Calu3 (cell line): ENCODE data around the gene GNB1. TPM values are rescaled to one million over a fixed set of nuclear protein-coding genes. Genes with fewer than 3 reads are reported as not detected.
A peak's percentile ranks its signal among the peaks of the same experiment; 100 is the strongest.
"Not testable (repeated sequence)": the region's sequence is repeated elsewhere in the genome, so short reads cannot be mapped to it uniquely, and the experiment has no call there.

ENCODE experiments used
- BruUV-seq: library from RNA; stranded (reverse); fragments of 400-500 nt; replicated peaks from 2 replicates; lab custom pipeline; 2021; lab: Mats Ljungman, UMichigan
- CTCF ChIA-PET: fragments of 300-600 bp; sonication (Branson Sonifier 250); formaldehyde crosslinking; loops from one replicate; lab custom pipeline; 2022; ENCODE audit warnings: antibody characterized with exemption; lab: Charles Lee
- DNase-seq: peaks from one replicate; pipeline ENCODE4 v3.0.0; 2022
- H3K27ac Mint-ChIP-seq: one replicate; pipeline ENCODE4 v1.8.0; 2022; ENCODE audit warnings: mixed read lengths; ENCODE audit not compliant: unreplicated experiment
- H3K27me3 Mint-ChIP-seq: one replicate; pipeline ENCODE4 v1.8.0; 2022; ENCODE audit warnings: mixed read lengths; ENCODE audit not compliant: unreplicated experiment
- H3K36me3 Mint-ChIP-seq: one replicate; pipeline ENCODE4 v1.8.0; 2022; ENCODE audit warnings: mild to moderate bottlenecking, moderate library complexity, mixed read lengths; ENCODE audit not compliant: insufficient read depth, unreplicated experiment
- H3K4me1 Mint-ChIP-seq: one replicate; pipeline ENCODE4 v1.8.0; 2022; ENCODE audit warnings: mild to moderate bottlenecking, low read depth, mixed read lengths; ENCODE audit not compliant: unreplicated experiment
- H3K4me3 Mint-ChIP-seq: one replicate; pipeline ENCODE4 v1.8.0; 2022; ENCODE audit warnings: mild to moderate bottlenecking, low read depth, moderate library complexity, mixed read lengths; ENCODE audit not compliant: unreplicated experiment
- H3K9me3 Mint-ChIP-seq: one replicate; pipeline ENCODE4 v1.8.0; 2022; ENCODE audit warnings: low read depth, mixed read lengths; ENCODE audit not compliant: unreplicated experiment
- intact Hi-C: fragments of 100-400 bp; cut with micrococcal nuclease; formaldehyde crosslinking; loops from one replicate; pipeline ENCODE4 v1.10.0; 2022; ENCODE audit not compliant: unreplicated experiment
- total RNA-seq: library from RNA; stranded (reverse); gene quantifications from 2 replicates; pipeline ENCODE4 v1.2.3, GENCODE V29; 2022
- TF ChIP-seq, protein P1 (sequence below): fragments of 200-600 bp; IDR thresholded peaks from one replicate; pipeline ENCODE4 v1.8.0; 2022; ENCODE audit warnings: antibody characterized with exemption; ENCODE audit not compliant: unreplicated experiment

Gene GNB1
- total RNA-seq, 1 experiment from 2014 or later = 252 TPM

DNA sequence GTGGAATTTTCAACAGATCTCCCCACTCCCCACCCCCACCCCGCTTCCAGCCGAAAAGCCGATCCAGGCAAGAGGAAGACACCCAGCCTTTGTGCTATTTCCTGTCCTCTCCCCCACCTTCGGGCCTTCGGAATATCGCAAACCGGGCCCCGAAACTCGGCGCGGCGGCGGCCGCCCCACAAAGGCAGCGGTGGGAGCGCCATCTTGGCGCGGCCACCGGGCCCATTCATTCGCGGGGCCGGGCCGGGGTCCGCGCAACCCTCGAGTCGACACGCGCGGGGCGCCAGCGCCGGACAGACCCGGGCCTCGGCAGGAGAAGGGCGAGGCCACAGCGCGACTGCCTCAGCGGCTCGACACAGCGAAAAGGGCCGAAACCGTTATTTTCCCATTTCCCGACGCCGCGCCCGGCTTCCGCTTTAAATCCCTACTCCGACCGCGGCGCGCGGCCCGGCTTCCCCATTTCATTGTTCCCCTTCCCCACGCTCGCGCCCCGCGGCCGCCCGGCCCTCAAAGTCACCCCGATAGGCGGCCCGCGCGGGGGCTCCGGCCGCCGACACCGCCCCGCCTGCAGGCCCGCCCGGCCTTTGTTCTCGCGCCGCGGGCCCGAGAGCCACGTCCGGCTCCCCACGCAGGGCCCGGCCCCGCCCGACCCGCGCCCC is 911 bp downstream of the GNB1 start:
- intact Hi-C loops = no loop called here
- H3K27me3 Mint-ChIP-seq = no peaks in the 10 kb centered on the region
- CTCF ChIA-PET = interaction anchor here (0.6 kb wide), 1 partner anchor 245 kb away, joined by 3 read pairs; no protein-coding TSS in a partner anchor
- no TSS peak for BruUV-seq
- H3K9me3 Mint-ChIP-seq = no peaks in the 10 kb centered on the region
- H3K27ac Mint-ChIP-seq = no peak overlapping the region
- DNase-seq = peak; percentile 21
- TF ChIP-seq, protein P1, sequence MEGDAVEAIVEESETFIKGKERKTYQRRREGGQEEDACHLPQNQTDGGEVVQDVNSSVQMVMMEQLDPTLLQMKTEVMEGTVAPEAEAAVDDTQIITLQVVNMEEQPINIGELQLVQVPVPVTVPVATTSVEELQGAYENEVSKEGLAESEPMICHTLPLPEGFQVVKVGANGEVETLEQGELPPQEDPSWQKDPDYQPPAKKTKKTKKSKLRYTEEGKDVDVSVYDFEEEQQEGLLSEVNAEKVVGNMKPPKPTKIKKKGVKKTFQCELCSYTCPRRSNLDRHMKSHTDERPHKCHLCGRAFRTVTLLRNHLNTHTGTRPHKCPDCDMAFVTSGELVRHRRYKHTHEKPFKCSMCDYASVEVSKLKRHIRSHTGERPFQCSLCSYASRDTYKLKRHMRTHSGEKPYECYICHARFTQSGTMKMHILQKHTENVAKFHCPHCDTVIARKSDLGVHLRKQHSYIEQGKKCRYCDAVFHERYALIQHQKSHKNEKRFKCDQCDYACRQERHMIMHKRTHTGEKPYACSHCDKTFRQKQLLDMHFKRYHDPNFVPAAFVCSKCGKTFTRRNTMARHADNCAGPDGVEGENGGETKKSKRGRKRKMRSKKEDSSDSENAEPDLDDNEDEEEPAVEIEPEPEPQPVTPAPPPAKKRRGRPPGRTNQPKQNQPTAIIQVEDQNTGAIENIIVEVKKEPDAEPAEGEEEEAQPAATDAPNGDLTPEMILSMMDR = no peak
- peaks cover 39% of the 10 kb centered on the region for H3K36me3 Mint-ChIP-seq
- peak overlapping the region; percentile 79 for H3K4me3 Mint-ChIP-seq
- H3K4me1 Mint-ChIP-seq = peaks cover 16% of the 10 kb centered on the region

DNA sequence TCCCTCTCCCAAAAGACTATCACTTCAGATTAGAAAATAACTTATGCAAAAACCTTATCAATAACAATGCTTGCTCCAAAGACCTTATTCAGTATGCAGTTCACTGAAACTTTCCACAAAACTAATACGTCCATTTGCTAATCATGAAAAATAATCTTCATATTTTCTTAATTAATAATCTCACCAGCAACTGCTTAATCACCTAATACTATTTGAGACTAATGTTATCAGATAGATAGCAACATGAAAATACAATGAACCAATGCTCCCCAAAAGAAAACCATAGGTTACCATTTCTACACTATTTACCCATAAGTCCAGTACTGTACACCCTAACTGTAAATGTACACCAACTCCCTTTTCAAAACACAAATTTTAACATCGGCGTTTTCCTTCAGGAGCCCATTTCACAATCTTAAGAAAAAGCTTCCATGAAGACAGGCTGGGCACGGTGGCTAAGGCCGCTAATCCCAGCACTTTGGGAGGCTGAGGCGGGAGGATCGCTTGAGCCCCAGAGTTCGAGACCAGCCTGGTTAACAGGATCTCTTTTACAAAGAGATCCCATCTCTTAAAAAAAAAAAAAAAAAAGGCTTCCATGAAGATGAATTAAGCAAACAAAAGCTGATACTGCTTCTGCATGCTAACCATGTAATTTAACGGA is 1.7 kb downstream of the GNB1 start:
- CTCF ChIA-PET = interaction anchor here (0.6 kb wide), 1 partner anchor 246 kb away, joined by 3 read pairs; no protein-coding TSS in a partner anchor
- TF ChIP-seq, protein P1 = no peak
- peak overlapping the region; percentile 79 for H3K4me3 Mint-ChIP-seq
- BruUV-seq = TSS peak; percentile 42
- no peak for DNase-seq
- peaks cover 33% of the 10 kb centered on the region for H3K36me3 Mint-ChIP-seq
- no peak overlapping the region for H3K27ac Mint-ChIP-seq
- H3K27me3 Mint-ChIP-seq = no peaks in the 10 kb centered on the region
- H3K4me1 Mint-ChIP-seq = peaks cover 11% of the 10 kb centered on the region
- intact Hi-C loops = no loop called here
- no peaks in the 10 kb centered on the region for H3K9me3 Mint-ChIP-seq

DNA sequence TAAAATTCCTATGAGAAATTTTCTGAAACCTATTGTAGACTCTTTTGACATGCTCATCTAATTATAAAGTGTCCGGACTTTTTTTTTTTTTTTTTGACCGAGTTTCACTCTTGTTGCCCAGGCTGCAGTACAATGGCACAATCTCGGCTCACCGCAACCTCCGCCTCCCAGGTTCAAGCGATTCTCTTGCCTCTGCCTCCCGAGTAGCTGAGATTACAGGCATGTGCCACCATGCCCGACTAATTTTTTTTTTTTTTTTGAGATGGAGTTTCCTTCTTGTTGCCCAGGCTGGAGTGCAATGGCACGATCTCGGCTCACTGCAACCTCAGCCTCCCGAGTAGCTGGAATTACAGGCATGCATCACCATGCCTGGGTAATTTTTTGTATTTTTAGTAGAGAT is 7.0 kb downstream of the GNB1 start:
- peaks cover 17% of the 10 kb centered on the region for H3K36me3 Mint-ChIP-seq
- H3K27me3 Mint-ChIP-seq, H3K9me3 Mint-ChIP-seq, intact Hi-C loops, H3K4me3 Mint-ChIP-seq, DNase-seq, BruUV-seq, H3K27ac Mint-ChIP-seq, CTCF ChIA-PET: not testable (repeated sequence)
- peaks cover 12% of the 10 kb centered on the region for H3K4me1 Mint-ChIP-seq

DNA sequence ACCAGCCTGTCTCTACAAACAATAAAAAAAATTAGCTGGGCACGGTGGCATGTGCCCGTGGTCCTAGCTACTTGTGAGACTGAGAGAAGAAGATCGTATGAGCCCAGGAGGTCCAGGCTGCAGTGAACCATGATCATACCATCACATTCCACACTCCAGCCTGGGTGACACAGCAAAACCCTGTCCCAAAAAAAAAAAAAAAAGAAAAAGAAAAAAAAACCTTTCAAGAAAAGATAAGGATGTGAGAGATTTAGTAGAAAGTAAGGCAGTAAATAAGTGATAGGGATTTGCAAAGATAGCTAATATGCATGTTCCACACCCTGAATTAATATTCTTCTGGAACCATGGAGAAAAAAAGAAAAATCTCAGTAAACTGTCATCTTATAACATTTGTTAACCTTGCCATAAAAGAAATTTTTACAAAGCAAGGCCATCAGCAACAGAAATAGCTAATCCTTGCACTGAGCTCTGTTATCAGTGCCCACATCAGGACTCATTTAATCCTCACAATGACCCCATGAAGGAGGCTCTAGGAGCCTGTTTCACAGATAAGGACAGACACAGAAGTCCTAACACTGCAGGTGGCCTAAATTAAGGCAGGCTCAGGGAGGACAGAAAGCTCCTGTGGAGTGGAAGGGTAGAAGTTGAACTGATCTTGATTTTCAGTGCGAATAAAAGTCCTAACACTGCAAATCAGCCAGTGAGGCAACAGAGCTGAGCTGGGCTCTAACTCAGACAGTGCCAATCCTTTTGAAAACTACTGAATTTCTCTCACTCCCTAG is 7.6 kb downstream of the GNB1 start:
- Mint-ChIP-seq H3K4me3 (no peak overlapping the region), H3K36me3 (peaks cover 21% of the 10 kb centered on the region), H3K27me3 (no peaks in the 10 kb centered on the region), H3K4me1 (peaks cover 18% of the 10 kb centered on the region), H3K9me3 (no peaks in the 10 kb centered on the region), H3K27ac (no peak overlapping the region)
- BruUV-seq = no TSS peak
- TF ChIP-seq, protein P1 = no peak
- CTCF ChIA-PET = interaction anchor here (0.7 kb wide), 2 partner anchors 484 to 907 kb away, joined by 3 read pairs; partner anchors contain the start of gene CCNL2
- no peak for DNase-seq
- intact Hi-C loops = no loop called here
